CD14-positive monocyte (primary cell): ENCODE data around the gene OR2T1. TPM values are rescaled to one million over a fixed set of nuclear protein-coding genes. Genes with fewer than 3 reads are reported as not detected.

Source experiments
- DNase-seq, 3 donors: peaks; one replicate each; pipeline ENCODE4 v3.0.0-alpha.2; 2011 to 2022
- H2AFZ ChIP-seq: 2 replicates; pipeline ENCODE4 v1.6.0; 2012; ENCODE audit warnings: mild to moderate bottlenecking, low read depth, low read length, inconsistent platforms; ENCODE audit not compliant: insufficient read depth, poor library complexity, severe bottlenecking
- H3K27ac ChIP-seq, 2 donors: 1 replicate in 1 of 2; 2 replicates in 1 of 2; pipeline ENCODE4 v1.5.1; 2012 to 2013; ENCODE audit warnings: low read length in 2 of 2, control low read depth in 1 of 2, inconsistent platforms in 1 of 2, low read depth in 1 of 2, mild to moderate bottlenecking in 1 of 2
- H3K27me3 ChIP-seq, 2 donors: one replicate each; pipeline versions ENCODE4 v1.6.0 to v1.6.1; 2011 to 2013; ENCODE audit warnings: low read length in 2 of 2; ENCODE audit not compliant: control insufficient read depth in 2 of 2, insufficient read depth in 2 of 2
- H3K36me3 ChIP-seq, 2 donors: replicated peaks in 1 of 2; 1 replicate in 1 of 2; 2 replicates in 1 of 2; pipeline versions ENCODE4 v1.5.1 to v1.6.1; 2012 to 2013; ENCODE audit warnings: low read length in 2 of 2, control low read depth in 1 of 2, inconsistent platforms in 1 of 2, mild to moderate bottlenecking in 1 of 2; ENCODE audit not compliant: insufficient read depth in 2 of 2, control insufficient read depth in 1 of 2
- H3K4me1 ChIP-seq, 2 donors: 1 replicate in 1 of 2; 2 replicates in 1 of 2; pipeline versions ENCODE4 v1.5.1 to v1.6.1; 2012 to 2013; ENCODE audit warnings: low read length in 2 of 2, control low read depth in 1 of 2, inconsistent platforms in 1 of 2, mild to moderate bottlenecking in 1 of 2, moderate library complexity in 1 of 2; ENCODE audit not compliant: insufficient read depth in 2 of 2, control insufficient read depth in 1 of 2
- H3K4me2 ChIP-seq: replicated peaks from 2 replicates; pipeline ENCODE3; 2012; ENCODE audit warnings: low read length, moderate library complexity, mild to moderate bottlenecking; ENCODE audit not compliant: poor library complexity, severe bottlenecking; ENCODE audit errors: extremely low read depth
- H3K4me3 ChIP-seq, 3 experiments: fragments of 200-600 bp in 1 of 3; sonication (generic) in 1 of 3; replicated peaks in 1 of 3; 1 replicate in 2 of 3; 2 replicates in 1 of 3; pipeline ENCODE4 v1.5.1; 2011 to 2013; ENCODE audit warnings: low read length in 3 of 3, mild to moderate bottlenecking in 3 of 3, control low read depth in 2 of 3, low read depth in 2 of 3, inconsistent platforms in 1 of 3, moderate library complexity in 1 of 3
- H3K79me2 ChIP-seq: 2 replicates; pipeline ENCODE4 v1.6.0; 2012; ENCODE audit warnings: mild to moderate bottlenecking, control low read depth, inconsistent platforms, low read length, moderate library complexity; ENCODE audit not compliant: insufficient read depth
- H3K9ac ChIP-seq: 2 replicates; pipeline ENCODE4 v1.6.0; 2017; ENCODE audit warnings: low read length, mild to moderate bottlenecking; ENCODE audit not compliant: insufficient read depth, poor library complexity, severe bottlenecking
- H3K9me3 ChIP-seq, 2 donors: replicated peaks in 1 of 2; 1 replicate in 1 of 2; 2 replicates in 1 of 2; pipeline versions ENCODE4 v1.5.1 to v1.6.1; 2012 to 2013; ENCODE audit warnings: low read length in 2 of 2, control low read depth in 1 of 2; ENCODE audit not compliant: control insufficient read depth in 1 of 2, insufficient read depth in 1 of 2
- H4K20me1 ChIP-seq: 2 replicates; pipeline ENCODE4 v1.6.0; 2012; ENCODE audit warnings: mild to moderate bottlenecking, low read length, control low read depth, moderate library complexity; ENCODE audit not compliant: insufficient read depth
- H3K27ac Mint-ChIP-seq, 7 donors: one replicate each; pipeline ENCODE4 v1.8.0; 2020; ENCODE audit warnings: mild to moderate bottlenecking in 7 of 7, mixed read lengths in 7 of 7, moderate library complexity in 6 of 7, inconsistent platforms in 2 of 7
- H3K27me3 Mint-ChIP-seq, 3 donors: one replicate each; pipeline ENCODE4 v1.8.0; 2021 to 2022; ENCODE audit warnings: low read depth in 3 of 3, mild to moderate bottlenecking in 3 of 3, mixed read lengths in 3 of 3, moderate library complexity in 3 of 3, inconsistent platforms in 1 of 3
- H3K36me3 Mint-ChIP-seq, 2 donors: one replicate each; pipeline ENCODE4 v1.8.0; 2020; ENCODE audit warnings: mixed read lengths in 2 of 2, inconsistent platforms in 1 of 2, mild to moderate bottlenecking in 1 of 2
- H3K4me1 Mint-ChIP-seq: one replicate; pipeline ENCODE4 v1.8.0; 2020; ENCODE audit warnings: mild to moderate bottlenecking, mixed read lengths
- H3K4me3 Mint-ChIP-seq, 2 donors: one replicate each; pipeline ENCODE4 v1.8.0; 2020; ENCODE audit warnings: mild to moderate bottlenecking in 2 of 2, mixed read lengths in 2 of 2, moderate library complexity in 1 of 2
- H3K9me3 Mint-ChIP-seq, 7 donors: one replicate each; pipeline ENCODE4 v1.8.0; 2020 to 2022; ENCODE audit warnings: mixed read lengths in 7 of 7, mild to moderate bottlenecking in 6 of 7, moderate library complexity in 6 of 7, inconsistent platforms in 2 of 7
- CTCF ChIP-seq: fragments of 200-600 bp; IDR thresholded peaks from one replicate; pipeline ENCODE4 v1.8.0; 2022; ENCODE audit warnings: antibody characterized with exemption, mild to moderate bottlenecking
- WGBS: methylation state at CpG from one replicate; pipeline ENCODE4 v1.1.5; 2013; ENCODE audit warnings: missing lambda C conversion rate; ENCODE audit not compliant: insufficient coverage; 5-methylcytosine and 5-hydroxymethylcytosine counted together
- intact Hi-C, 2 donors: fragments of 100-400 bp; cut with micrococcal nuclease; formaldehyde crosslinking; loops; one replicate each; pipeline versions ENCODE4 v1.15.0 to v1.15.1; 2023
- polyA plus RNA-seq, 3 donors: library from polyadenylated mRNA; depleted of rRNA in 1 of 3; unstranded in 2 of 3; stranded (reverse) in 1 of 3; fragments of 300-500 nt in 2 of 3; fragments of >200 nt in 1 of 3; fragmentation: Illumina TruSeq in 2 of 3; gene quantifications; 1 replicate in 2 of 3; 2 replicates in 1 of 3; pipeline ENCODE4 v1.2.3, GENCODE V29; 2012 to 2021

Gene OR2T1
- polyA plus RNA-seq, 3 donors, result not detected

GRCh38 chr1:248361121-248361715 lies 41.6 kb upstream of the OR2T1 start, which contains the start of gene OR2T4:
Gene OR2T4, plus strand, starts transcription at chr1:248361665. Its CDS starts 0 bp downstream, at chr1:248361665.
- no peak for TF ChIP-seq CTCF
- WGBS, result no CpG with 5 or more reads among the region's 3 CpGs

GRCh38 chr1:248366609-248367008 lies 36.2 kb upstream of the OR2T1 start:
- H3K4me3 Mint-ChIP-seq, result no peak overlapping the region
- Histone ChIP-seq H3K9me3 (no peaks in the 10 kb centered on the region), H3K79me2 (no peaks in the 10 kb centered on the region), H3K36me3 (no peaks in the 10 kb centered on the region), H3K4me1 (no peaks in the 10 kb centered on the region), H4K20me1 (no peaks in the 10 kb centered on the region), H3K27me3 (no peaks in the 10 kb centered on the region), H3K4me3 (no peak overlapping the region), H3K27ac (no peak overlapping the region), H3K4me2 (no peak overlapping the region), H3K9ac (no peak overlapping the region), H2AFZ (no peak overlapping the region)
- H3K36me3 Mint-ChIP-seq, result no peaks in the 10 kb centered on the region
- no peaks in the 10 kb centered on the region for H3K27me3 Mint-ChIP-seq
- H3K27ac Mint-ChIP-seq, result no peak overlapping the region
- no peak for DNase-seq
- no peaks in the 10 kb centered on the region for H3K4me1 Mint-ChIP-seq
- peaks cover 0 to 11% (median 2%) of the 10 kb centered on the region in 7 donors for H3K9me3 Mint-ChIP-seq
- TF ChIP-seq CTCF, result no peak
- intact Hi-C loops, result no loop called here

More at GRCh38 chr1:248361121-248361715, 41.6 kb upstream of the OR2T1 start, which contains the start of gene OR2T4:
- H4K20me1 ChIP-seq, result no peaks in the 10 kb centered on the region
- Mint-ChIP-seq H3K27me3 (peaks cover 0 to 1% (median 0%) of the 10 kb centered on the region in 3 donors), H3K4me3 (no peak within 1 kb of the TSS), H3K36me3 (no peaks in the 10 kb centered on the region), H3K4me1 (no peaks in the 10 kb centered on the region), H3K9me3 (peaks cover 0 to 8% (median 0%) of the 10 kb centered on the region in 7 donors), H3K27ac (no peak within 1 kb of the TSS)
- DNase-seq, result no peak
- no peaks in the 10 kb centered on the region for H3K36me3 ChIP-seq
- no peaks in the 10 kb centered on the region for H3K27me3 ChIP-seq
- no peak within 1 kb of the TSS for H3K9ac ChIP-seq
- no peaks in the 10 kb centered on the region for H3K79me2 ChIP-seq
- H2AFZ ChIP-seq, result no peak within 1 kb of the TSS
- H3K9me3 ChIP-seq, result no peaks in the 10 kb centered on the region
- no peaks in the 10 kb centered on the region for H3K4me1 ChIP-seq
- no peak within 1 kb of the TSS for H3K27ac ChIP-seq
- H3K4me3 ChIP-seq, result no peak within 1 kb of the TSS
- intact Hi-C loops, result no loop called here
- no peak within 1 kb of the TSS for H3K4me2 ChIP-seq
